Measurements from ENCODE around the gene CCDC141.

- TF ChIP-seq, protein P1, sequence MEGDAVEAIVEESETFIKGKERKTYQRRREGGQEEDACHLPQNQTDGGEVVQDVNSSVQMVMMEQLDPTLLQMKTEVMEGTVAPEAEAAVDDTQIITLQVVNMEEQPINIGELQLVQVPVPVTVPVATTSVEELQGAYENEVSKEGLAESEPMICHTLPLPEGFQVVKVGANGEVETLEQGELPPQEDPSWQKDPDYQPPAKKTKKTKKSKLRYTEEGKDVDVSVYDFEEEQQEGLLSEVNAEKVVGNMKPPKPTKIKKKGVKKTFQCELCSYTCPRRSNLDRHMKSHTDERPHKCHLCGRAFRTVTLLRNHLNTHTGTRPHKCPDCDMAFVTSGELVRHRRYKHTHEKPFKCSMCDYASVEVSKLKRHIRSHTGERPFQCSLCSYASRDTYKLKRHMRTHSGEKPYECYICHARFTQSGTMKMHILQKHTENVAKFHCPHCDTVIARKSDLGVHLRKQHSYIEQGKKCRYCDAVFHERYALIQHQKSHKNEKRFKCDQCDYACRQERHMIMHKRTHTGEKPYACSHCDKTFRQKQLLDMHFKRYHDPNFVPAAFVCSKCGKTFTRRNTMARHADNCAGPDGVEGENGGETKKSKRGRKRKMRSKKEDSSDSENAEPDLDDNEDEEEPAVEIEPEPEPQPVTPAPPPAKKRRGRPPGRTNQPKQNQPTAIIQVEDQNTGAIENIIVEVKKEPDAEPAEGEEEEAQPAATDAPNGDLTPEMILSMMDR (IDR thresholded peaks at IDR 0.05; ENCODE audit: poor library complexity), result no peak
- TF ChIP-seq EZH2 (IDR thresholded peaks at IDR 0.05; ENCODE audit: borderline replicate concordance), result no peak
Observed at GRCh38 chr2:178928077-178928476, 121.9 kb downstream of the CCDC141 start.

All from hepatocyte (in vitro differentiated cells).